HCT116 (cell line): ENCODE results near the gene MPC1.

Experiments
- CTCF ChIP-seq, 3 experiments: fragments of 200-600 bp in 1 of 3; sonication (generic) in 1 of 3; IDR thresholded peaks in 2 of 3; conservative IDR thresholded peaks in 1 of 3; 2 replicates each; pipeline ENCODE4 v1.5.1; 2012 to 2017; ENCODE audit warnings: low read depth in 2 of 3, low read length in 2 of 3, antibody characterized with exemption in 1 of 3, borderline replicate concordance in 1 of 3, control low read depth in 1 of 3, mild to moderate bottlenecking in 1 of 3, mixed read lengths in 1 of 3, mixed run types in 1 of 3, moderate library complexity in 1 of 3; ENCODE audit not compliant: insufficient read depth in 1 of 3
- EGR1 ChIP-seq: IDR thresholded peaks from 2 replicates; pipeline ENCODE4 v1.6.1; 2012; ENCODE audit warnings: low read depth
- EZH2 ChIP-seq: fragments of 200-600 bp; sonication (generic); IDR thresholded peaks from 2 replicates; pipeline ENCODE4 v1.6.1; 2017; ENCODE audit warnings: antibody characterized with exemption, mixed run types
- POLR2AphosphoS5 ChIP-seq: IDR thresholded peaks from 2 replicates; pipeline ENCODE4 v1.6.1; 2011; ENCODE audit warnings: mild to moderate bottlenecking, low read depth, low read length, moderate library complexity
- YY1 ChIP-seq: IDR thresholded peaks from 2 replicates; pipeline ENCODE4 v1.6.1; 2011; ENCODE audit warnings: low read length, low read depth, moderate library complexity, mild to moderate bottlenecking; ENCODE audit not compliant: insufficient replicate concordance; ENCODE audit errors: extremely low read depth

DNA sequence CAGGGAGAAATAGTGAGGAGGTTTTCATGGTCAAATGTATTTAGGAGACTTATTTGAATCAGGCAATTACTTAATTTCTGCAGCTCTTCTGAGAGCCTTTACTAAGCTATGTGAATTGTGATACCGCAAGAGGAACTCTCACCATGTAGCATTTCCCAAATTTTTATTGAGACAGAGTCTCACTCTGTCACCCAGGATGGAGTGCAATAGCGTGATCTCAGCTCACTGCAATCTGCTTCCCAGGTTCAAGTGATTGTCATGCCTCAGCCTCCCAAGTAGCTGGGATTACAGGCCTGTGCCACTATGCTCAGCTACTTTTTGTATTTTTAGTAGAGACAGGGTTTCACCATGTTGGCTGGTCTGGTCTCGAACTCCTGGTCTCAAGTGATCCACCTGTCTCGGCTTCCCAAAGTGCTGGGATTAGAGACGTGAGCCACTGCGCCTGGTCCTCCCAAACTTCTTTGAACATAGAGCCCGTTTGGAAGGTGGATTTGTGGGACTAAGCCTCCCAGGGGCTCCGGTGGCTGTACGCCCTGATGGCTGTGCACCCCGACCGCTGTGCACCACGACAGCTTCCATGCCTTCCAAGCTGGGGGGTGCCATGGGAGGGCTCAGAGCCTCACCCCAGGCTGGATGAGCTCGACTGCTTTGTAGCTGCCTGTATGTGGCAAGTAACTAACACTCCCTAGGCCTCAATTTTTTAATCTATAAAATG, 5.7 kb upstream of the MPC1 start:
- TF ChIP-seq EGR1 (no peak), POLR2AphosphoS5 (no peak), EZH2 (no peak), CTCF (IDR thresholded peaks at IDR 0.05 in 2 of 3, conservative IDR thresholded peaks at IDR 0.05 in 1 of 3; ENCODE audit: borderline replicate concordance in 1 of 3, insufficient read depth in 1 of 3, low read depth in 2 of 3, low read length in 2 of 3) (no peak), YY1 (no peak)
